Measurements from ENCODE around the gene BIN1.

BIN1 gene

DNA sequence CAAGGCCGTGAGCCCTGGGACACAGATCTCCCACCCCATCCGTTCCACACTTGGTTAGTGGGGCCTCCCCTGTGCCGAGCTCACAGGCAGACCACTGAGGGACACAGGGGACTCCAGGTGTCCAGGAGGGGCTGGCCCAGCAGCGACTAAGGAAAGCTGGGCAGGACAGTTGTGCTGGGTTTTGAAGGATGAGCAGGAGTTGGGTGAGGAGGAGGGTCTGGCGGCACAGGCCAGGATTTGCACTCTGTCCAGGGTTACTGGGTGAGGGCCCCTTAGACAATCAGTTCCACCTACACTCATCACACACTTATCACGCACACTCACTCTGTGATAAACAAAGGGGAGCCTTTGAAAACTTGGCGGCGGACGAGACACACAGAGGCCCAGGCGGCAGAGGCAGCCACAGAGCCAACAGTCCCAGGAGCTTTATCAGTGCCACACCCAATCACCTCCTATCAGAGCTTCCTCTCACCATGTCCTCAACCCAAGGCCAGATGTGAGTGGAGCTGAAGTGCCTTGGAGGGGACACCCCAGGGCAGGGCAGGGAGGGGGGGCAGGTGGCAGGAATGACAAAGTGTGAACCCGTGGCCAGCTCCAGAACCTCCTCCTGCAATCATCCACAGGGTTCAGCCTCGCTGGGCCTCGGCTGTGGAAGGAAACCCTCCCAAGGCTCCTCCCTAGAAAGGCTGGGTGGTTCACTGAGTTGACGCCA is 26.6 kb downstream of the BIN1 start:
- in situ Hi-C loops (cut with HindIII; ENCODE audit: low sequenced_read_pairs): no loop called here
- DNase-seq (ENCODE audit: low read depth, low spot score): no peak
- no peak overlapping the region for H3K4me3 ChIP-seq (ENCODE audit: low read depth, low read length)
- no peak for TF ChIP-seq CTCF (IDR thresholded peaks at IDR 0.05; ENCODE audit: low read depth, low read length)

DNA sequence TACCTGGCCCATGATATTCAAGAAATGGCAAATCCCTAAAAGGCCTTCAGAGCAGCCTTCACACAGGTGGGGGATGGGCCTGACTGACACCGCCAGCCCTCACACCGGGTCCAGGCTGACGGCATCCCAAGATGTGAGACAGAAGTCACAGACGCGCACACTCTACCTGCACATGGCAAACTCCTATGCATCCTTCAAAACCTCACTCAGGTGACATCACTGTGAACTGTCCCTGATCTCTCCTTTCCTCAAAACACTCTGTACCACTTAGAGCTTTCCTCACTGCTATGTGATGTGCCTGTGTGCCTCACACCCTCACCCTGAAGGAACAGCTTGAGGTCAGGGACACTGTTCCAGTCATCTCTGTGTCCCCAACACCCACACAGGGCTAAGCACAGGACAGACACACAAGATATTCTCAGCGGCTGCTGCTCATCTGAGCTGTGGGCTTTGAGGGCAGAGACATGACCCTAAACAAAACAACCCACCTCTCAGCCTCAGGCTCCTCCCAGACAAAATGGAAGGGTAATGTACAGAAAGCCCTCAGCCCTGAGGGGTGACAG is 27.5 kb downstream of the BIN1 start:
- in situ Hi-C loops (cut with HindIII; ENCODE audit: low sequenced_read_pairs): no loop called here
- H3K4me3 ChIP-seq (ENCODE audit: low read depth, low read length): no peak overlapping the region
- TF ChIP-seq CTCF (IDR thresholded peaks at IDR 0.05; ENCODE audit: low read depth, low read length): no peak
- DNase-seq (ENCODE audit: low read depth, low spot score): no peak

DNA sequence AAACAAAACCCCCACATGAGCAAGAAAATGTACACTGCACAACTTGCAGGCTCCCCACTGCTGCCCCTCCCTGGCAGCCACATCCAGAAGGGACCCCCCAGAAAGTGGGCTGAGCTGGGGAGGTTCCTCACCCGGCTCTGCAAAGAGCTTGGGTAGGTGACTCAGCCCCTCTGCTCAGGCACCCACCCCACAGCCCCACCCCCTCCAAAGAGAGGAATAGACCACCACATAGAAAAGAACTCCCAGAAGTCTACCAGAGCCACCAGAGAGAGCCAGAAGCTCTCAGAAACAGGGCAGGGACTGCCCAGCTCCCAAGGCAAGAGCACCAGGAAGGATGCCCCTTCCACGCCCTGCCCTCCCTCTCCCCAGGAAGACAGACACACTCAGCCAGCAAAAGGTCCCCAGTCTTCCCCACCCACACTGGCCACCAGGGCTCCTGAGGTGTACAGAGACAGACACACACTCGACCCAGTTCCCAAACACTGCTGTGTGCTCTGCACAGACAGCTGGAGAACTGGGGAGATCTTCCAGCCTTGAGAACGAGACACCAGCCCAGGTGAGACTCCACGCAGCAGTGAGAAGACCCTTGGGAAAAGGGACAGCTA is 28.2 kb downstream of the BIN1 start:
- DNase-seq (ENCODE audit: low read depth, low spot score): no peak
- no peak overlapping the region for H3K4me3 ChIP-seq (ENCODE audit: low read depth, low read length)
- in situ Hi-C loops (cut with HindIII; ENCODE audit: low sequenced_read_pairs): no loop called here
- no peak for TF ChIP-seq CTCF (IDR thresholded peaks at IDR 0.05; ENCODE audit: low read depth, low read length)

DNA sequence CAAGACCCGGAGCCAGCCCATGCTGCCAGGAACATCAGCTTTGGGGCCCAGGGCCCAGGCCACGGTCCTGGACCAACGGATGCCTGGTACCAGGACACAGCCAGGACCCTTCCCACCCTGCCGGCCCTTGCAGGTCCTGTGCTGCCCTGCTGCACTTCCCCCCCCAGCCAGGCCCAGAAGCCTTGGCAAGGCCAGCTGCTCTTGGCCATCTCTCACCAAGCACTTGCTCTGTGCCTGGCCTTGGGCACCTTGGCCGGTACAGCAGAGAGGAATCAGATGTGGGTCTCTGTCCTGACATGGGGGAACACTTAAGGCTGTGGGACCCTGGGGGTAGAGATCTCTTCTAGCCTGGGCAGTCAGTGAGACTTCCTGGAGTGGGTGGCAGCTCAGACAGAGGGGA is 28.9 kb downstream of the BIN1 start:
- in situ Hi-C loops (cut with HindIII; ENCODE audit: low sequenced_read_pairs): no loop called here
- TF ChIP-seq CTCF (IDR thresholded peaks at IDR 0.05; ENCODE audit: low read depth, low read length): no peak
- DNase-seq (ENCODE audit: low read depth, low spot score): no peak
- no peak overlapping the region for H3K4me3 ChIP-seq (ENCODE audit: low read depth, low read length)

DNA sequence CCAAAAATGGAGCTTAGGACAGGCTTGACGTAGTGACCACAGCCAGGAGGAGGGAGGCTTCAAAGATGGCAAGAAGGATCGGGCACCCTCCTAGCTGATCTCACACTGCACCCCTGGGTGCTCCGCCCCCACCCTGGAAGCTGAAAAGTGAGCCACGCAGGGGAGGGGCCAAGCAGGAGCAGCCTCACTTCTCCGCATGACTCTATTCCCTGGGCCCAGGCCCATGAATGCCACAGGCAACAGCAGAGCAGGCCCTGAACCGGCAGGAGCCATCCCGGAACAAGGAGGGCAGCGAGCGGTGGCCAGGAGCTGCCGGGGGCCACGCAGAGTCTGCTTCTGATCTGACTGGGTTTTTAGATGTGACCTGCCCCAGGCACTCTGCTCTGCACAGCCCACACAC is 30.0 kb downstream of the BIN1 start:
- in situ Hi-C loops (cut with HindIII; ENCODE audit: low sequenced_read_pairs): no loop called here
- no peak for TF ChIP-seq CTCF (IDR thresholded peaks at IDR 0.05; ENCODE audit: low read depth, low read length)
- H3K4me3 ChIP-seq (ENCODE audit: low read depth, low read length): no peak overlapping the region

GRCh38 chr2:127076290-127076689 is 30.7 kb downstream of the BIN1 start:
- no peak for DNase-seq (ENCODE audit: low read depth, low spot score)
- no peak for TF ChIP-seq CTCF (IDR thresholded peaks at IDR 0.05; ENCODE audit: low read depth, low read length)
- H3K4me3 ChIP-seq (ENCODE audit: low read depth, low read length): no peak overlapping the region
- in situ Hi-C loops (cut with HindIII; ENCODE audit: low sequenced_read_pairs): no loop called here

More for the DNA sequence above, 30.0 kb downstream of the BIN1 start:
- DNase-seq (ENCODE audit: low read depth, low spot score): no peak

Data from astrocyte of the spinal cord (primary cell).